GM19240 (cell line): ENCODE results near the gene RAMP1.
"Not testable (repeated sequence)": the region's sequence is repeated elsewhere in the genome, so short reads cannot be mapped to it uniquely, and the experiment has no call there.

Experiments
- DNase-seq: peaks from one replicate; pipeline ENCODE4 v3.0.0; 2011; ENCODE audit warnings: low spot score; ENCODE audit not compliant: insufficient read length

Gene RAMP1

GRCh38 chr2:237946423-237946822 lies 87.0 kb downstream of the RAMP1 start:
- no peak for DNase-seq

GRCh38 chr2:237951354-237951753 lies 91.9 kb downstream of the RAMP1 start:
- DNase-seq: not testable (repeated sequence)

GRCh38 chr2:237951878-237952277 lies 92.5 kb downstream of the RAMP1 start:
- no peak for DNase-seq

- DNase-seq: no peak
Observed at GRCh38 chr2:237952851-237953250, 93.4 kb downstream of the RAMP1 start.

- DNase-seq: no peak
Observed at GRCh38 chr2:237955640-237956401, 96.4 kb downstream of the RAMP1 start.

GRCh38 chr2:237956402-237956736 lies 96.9 kb downstream of the RAMP1 start:
- no peak for DNase-seq

- DNase-seq: no peak
Observed at GRCh38 chr2:237961637-237962036, 102.2 kb downstream of the RAMP1 start.
